ENCODE measurements around the gene IGF2. TPM values are rescaled to one million over a fixed set of nuclear protein-coding genes. Genes with fewer than 3 reads are reported as not detected.

IGF2 gene
- total RNA-seq, 1 donor from 2014 or later: 188 TPM

DNA sequence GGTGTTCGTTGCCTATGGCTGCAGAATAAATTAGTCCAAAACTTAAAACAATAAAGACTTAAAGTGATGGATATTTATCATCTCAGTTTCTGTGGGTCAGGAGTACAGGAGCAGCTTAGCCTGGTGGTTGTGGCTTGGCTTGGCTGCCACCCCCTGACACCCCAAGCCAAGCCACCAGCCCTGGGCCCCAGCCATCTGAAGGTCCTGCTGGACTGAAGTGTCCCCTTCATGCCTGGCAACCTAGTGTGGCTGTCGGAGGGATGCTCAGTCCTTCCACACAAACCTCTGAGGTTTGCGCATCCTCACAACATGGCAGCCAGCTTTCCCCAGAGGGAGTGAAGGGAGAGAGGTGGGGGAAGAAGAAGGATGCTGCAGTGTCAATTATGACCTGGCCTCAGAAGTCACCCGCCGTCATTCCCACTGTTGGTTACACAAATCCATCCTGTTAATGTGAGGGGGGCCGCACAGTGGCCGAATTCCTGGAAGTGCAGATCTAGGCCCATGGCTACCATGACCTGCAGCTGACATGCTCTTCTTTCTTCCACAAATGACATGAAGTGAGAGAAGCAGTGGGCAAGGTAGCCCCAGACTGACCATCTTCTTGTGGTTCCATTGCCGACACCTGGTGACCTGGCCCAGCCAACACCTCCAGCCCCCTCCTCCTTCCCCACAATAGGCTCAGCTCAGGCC lies 31.1 kb downstream of the IGF2 start:
- no peak overlapping the region for H3K27ac Mint-ChIP-seq (ENCODE audit: unreplicated experiment)
- H3K4me3 Mint-ChIP-seq (ENCODE audit: unreplicated experiment): no peak overlapping the region
- no peak for TF ChIP-seq EZH2 (IDR thresholded peaks at IDR 0.05; ENCODE audit: insufficient read depth, low read length)
- TF ChIP-seq, protein P1, sequence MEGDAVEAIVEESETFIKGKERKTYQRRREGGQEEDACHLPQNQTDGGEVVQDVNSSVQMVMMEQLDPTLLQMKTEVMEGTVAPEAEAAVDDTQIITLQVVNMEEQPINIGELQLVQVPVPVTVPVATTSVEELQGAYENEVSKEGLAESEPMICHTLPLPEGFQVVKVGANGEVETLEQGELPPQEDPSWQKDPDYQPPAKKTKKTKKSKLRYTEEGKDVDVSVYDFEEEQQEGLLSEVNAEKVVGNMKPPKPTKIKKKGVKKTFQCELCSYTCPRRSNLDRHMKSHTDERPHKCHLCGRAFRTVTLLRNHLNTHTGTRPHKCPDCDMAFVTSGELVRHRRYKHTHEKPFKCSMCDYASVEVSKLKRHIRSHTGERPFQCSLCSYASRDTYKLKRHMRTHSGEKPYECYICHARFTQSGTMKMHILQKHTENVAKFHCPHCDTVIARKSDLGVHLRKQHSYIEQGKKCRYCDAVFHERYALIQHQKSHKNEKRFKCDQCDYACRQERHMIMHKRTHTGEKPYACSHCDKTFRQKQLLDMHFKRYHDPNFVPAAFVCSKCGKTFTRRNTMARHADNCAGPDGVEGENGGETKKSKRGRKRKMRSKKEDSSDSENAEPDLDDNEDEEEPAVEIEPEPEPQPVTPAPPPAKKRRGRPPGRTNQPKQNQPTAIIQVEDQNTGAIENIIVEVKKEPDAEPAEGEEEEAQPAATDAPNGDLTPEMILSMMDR (IDR thresholded peaks at IDR 0.05; ENCODE audit: insufficient read depth, low read depth, low read length): no peak
- Histone ChIP-seq H3K36me3 (ENCODE audit: insufficient read depth, low read length) (no peaks in the 10 kb centered on the region), H3K4me1 (ENCODE audit: insufficient read depth, low read length) (no peaks in the 10 kb centered on the region), H3K4me2 (ENCODE audit: low read length) (no peak overlapping the region), H3K4me3 (ENCODE audit: insufficient read depth, low read depth, low read length) (no peak overlapping the region), H3K9ac (ENCODE audit: low read length) (no peak overlapping the region), H3K27ac (ENCODE audit: low read depth, low read length) (no peak overlapping the region), H3K27me3 (ENCODE audit: insufficient read depth, low read length) (peaks cover 3% of the 10 kb centered on the region), H3K79me2 (ENCODE audit: insufficient read depth, low read length) (no peaks in the 10 kb centered on the region), H2AFZ (ENCODE audit: low read depth, low read length) (no peak overlapping the region), H3K9me3 (ENCODE audit: insufficient read depth, low read depth, low read length) (no peaks in the 10 kb centered on the region), H4K20me1 (ENCODE audit: insufficient read depth, low read length) (no peaks in the 10 kb centered on the region)
- H3K27me3 Mint-ChIP-seq (ENCODE audit: low read depth, unreplicated experiment): peaks cover 20% of the 10 kb centered on the region
- FAIRE-seq (no peak), DNase-seq (ENCODE audit: low read depth) (no peak)
- no peaks in the 10 kb centered on the region for H3K4me1 Mint-ChIP-seq (ENCODE audit: low read depth, unreplicated experiment)
- H3K36me3 Mint-ChIP-seq (ENCODE audit: low read depth, unreplicated experiment): peaks cover 1% of the 10 kb centered on the region
- peaks cover 2% of the 10 kb centered on the region for H3K9me3 Mint-ChIP-seq (ENCODE audit: unreplicated experiment)

DNA sequence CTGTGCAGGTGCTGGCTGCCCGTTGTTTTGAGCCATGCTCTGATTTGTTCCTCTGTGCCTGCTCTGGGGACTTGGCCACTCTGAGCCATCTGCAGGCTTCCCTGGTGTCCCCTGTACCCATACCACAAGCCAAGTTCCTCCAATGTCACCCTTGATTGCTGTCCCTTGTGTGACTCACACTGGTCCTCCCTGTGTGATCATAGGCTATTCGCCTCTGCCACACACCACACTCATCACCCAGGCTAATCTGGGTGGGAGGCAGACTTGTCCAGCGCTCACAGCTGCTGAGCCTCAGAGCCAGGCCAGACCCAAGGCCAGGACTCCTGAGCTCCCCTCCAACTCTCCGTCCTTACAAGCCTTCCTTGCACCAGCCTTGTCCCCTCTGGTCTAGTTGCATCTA lies 31.7 kb downstream of the IGF2 start:
- Mint-ChIP-seq H3K9me3 (ENCODE audit: unreplicated experiment) (peaks cover 2% of the 10 kb centered on the region), H3K36me3 (ENCODE audit: low read depth, unreplicated experiment) (peaks cover 1% of the 10 kb centered on the region), H3K27ac (ENCODE audit: unreplicated experiment) (no peak overlapping the region), H3K4me3 (ENCODE audit: unreplicated experiment) (no peak overlapping the region), H3K4me1 (ENCODE audit: low read depth, unreplicated experiment) (no peaks in the 10 kb centered on the region), H3K27me3 (ENCODE audit: low read depth, unreplicated experiment) (peaks cover 22% of the 10 kb centered on the region)
- H2AFZ ChIP-seq (ENCODE audit: low read depth, low read length): no peak overlapping the region
- no peak overlapping the region for H3K4me2 ChIP-seq (ENCODE audit: low read length)
- TF ChIP-seq EZH2 (IDR thresholded peaks at IDR 0.05; ENCODE audit: insufficient read depth, low read length): no peak
- TF ChIP-seq, protein P1 (IDR thresholded peaks at IDR 0.05; ENCODE audit: insufficient read depth, low read depth, low read length): no peak
- H4K20me1 ChIP-seq (ENCODE audit: insufficient read depth, low read length): no peaks in the 10 kb centered on the region
- H3K36me3 ChIP-seq (ENCODE audit: insufficient read depth, low read length): no peaks in the 10 kb centered on the region
- no peak overlapping the region for H3K27ac ChIP-seq (ENCODE audit: low read depth, low read length)
- H3K4me3 ChIP-seq (ENCODE audit: insufficient read depth, low read depth, low read length): no peak overlapping the region
- no peaks in the 10 kb centered on the region for H3K79me2 ChIP-seq (ENCODE audit: insufficient read depth, low read length)
- FAIRE-seq: no peak
- H3K9ac ChIP-seq (ENCODE audit: low read length): no peak overlapping the region
- DNase-seq (ENCODE audit: low read depth): no peak
- H3K9me3 ChIP-seq (ENCODE audit: insufficient read depth, low read depth, low read length): no peaks in the 10 kb centered on the region
- H3K27me3 ChIP-seq (ENCODE audit: insufficient read depth, low read length): peaks cover 3% of the 10 kb centered on the region
- no peaks in the 10 kb centered on the region for H3K4me1 ChIP-seq (ENCODE audit: insufficient read depth, low read length)

DNA sequence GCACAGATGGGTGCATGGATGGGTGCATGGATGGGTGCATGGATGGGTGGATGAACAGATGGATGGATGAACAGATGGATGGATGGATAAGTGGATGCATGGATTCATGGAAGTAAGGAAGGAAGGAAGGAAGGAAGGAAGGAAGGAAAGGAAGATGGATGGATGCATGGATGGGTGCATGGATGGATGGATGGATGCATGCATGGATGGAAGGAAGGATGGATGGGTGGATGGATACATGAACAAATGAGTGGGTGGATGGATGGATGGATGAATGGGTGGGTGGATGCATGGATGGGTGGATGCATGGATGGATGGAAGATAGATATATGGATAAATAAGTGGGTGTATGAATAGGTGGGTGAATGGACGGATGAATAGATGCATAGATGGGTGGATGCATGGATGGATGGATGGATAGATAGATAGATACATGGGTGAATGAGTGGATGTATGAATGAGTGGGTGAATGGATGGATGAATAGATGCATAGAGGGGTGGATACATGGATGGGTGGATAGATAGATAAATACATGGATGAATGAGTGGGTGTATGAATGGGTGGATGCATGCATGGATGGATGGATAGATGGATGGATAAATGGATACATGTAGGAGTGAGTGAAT lies 32.5 kb downstream of the IGF2 start:
- no peak overlapping the region for H3K4me3 ChIP-seq (ENCODE audit: insufficient read depth, low read depth, low read length)
- peaks cover 3% of the 10 kb centered on the region for H3K27me3 ChIP-seq (ENCODE audit: insufficient read depth, low read length)
- Mint-ChIP-seq H3K27ac (ENCODE audit: unreplicated experiment) (no peak overlapping the region), H3K4me3 (ENCODE audit: unreplicated experiment) (no peak overlapping the region), H3K36me3 (ENCODE audit: low read depth, unreplicated experiment) (peaks cover 1% of the 10 kb centered on the region), H3K9me3 (ENCODE audit: unreplicated experiment) (peaks cover 4% of the 10 kb centered on the region), H3K27me3 (ENCODE audit: low read depth, unreplicated experiment) (peaks cover 29% of the 10 kb centered on the region), H3K4me1 (ENCODE audit: low read depth, unreplicated experiment) (no peaks in the 10 kb centered on the region)
- DNase-seq (ENCODE audit: low read depth): no peak
- no peaks in the 10 kb centered on the region for H4K20me1 ChIP-seq (ENCODE audit: insufficient read depth, low read length)
- H3K9me3 ChIP-seq (ENCODE audit: insufficient read depth, low read depth, low read length): no peaks in the 10 kb centered on the region
- no peak for FAIRE-seq
- TF ChIP-seq, protein P1 (IDR thresholded peaks at IDR 0.05; ENCODE audit: insufficient read depth, low read depth, low read length): no peak
- TF ChIP-seq EZH2 (IDR thresholded peaks at IDR 0.05; ENCODE audit: insufficient read depth, low read length): no peak
- H3K36me3 ChIP-seq (ENCODE audit: insufficient read depth, low read length): no peaks in the 10 kb centered on the region
- no peak overlapping the region for H3K27ac ChIP-seq (ENCODE audit: low read depth, low read length)
- H3K4me1 ChIP-seq (ENCODE audit: insufficient read depth, low read length): no peaks in the 10 kb centered on the region
- H3K4me2 ChIP-seq (ENCODE audit: low read length): no peak overlapping the region
- H2AFZ ChIP-seq (ENCODE audit: low read depth, low read length): no peak overlapping the region
- no peak overlapping the region for H3K9ac ChIP-seq (ENCODE audit: low read length)
- H3K79me2 ChIP-seq (ENCODE audit: insufficient read depth, low read length): no peaks in the 10 kb centered on the region

Measured in astrocyte (in vitro differentiated cells and primary cell).